Measurements from ENCODE around the gene TRAP1.
A peak's percentile ranks its signal among the peaks of the same experiment; 100 is the strongest.
"Not testable (repeated sequence)": the region's sequence is repeated elsewhere in the genome, so short reads cannot be mapped to it uniquely, and the experiment has no call there.

The TRAP1 gene

DNA sequence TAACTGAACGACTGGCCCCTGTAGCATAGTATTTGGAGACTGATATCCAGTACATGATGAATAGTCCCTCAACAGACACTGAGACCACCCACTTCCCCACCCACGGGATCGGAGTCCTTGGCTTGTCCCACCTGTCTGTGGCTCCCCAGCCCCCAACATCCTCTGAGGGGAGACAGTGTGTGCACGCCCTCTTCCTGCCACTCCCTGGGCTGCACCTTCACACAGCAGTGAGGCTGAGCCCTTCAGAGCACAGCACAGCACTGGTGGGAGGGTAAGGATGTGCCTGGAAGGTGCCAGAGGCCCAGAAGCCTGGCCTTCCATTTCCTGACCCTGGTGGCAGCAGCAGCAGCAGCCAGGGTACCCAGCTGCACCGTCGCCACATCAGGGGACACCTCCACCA lies 51.8 kb downstream of the TRAP1 start:
- Mint-ChIP-seq H3K27ac (peak overlapping the region; percentile 81), H3K4me1 (peaks cover 33% of the 10 kb centered on the region), H3K36me3 (peaks cover 49% of the 10 kb centered on the region), H3K27me3 (no peaks in the 10 kb centered on the region), H3K9me3 (no peaks in the 10 kb centered on the region), H3K4me3 (no peak overlapping the region)
- DNase-seq: peak; percentile 67
- CTCF ChIA-PET: no interaction called here

DNA sequence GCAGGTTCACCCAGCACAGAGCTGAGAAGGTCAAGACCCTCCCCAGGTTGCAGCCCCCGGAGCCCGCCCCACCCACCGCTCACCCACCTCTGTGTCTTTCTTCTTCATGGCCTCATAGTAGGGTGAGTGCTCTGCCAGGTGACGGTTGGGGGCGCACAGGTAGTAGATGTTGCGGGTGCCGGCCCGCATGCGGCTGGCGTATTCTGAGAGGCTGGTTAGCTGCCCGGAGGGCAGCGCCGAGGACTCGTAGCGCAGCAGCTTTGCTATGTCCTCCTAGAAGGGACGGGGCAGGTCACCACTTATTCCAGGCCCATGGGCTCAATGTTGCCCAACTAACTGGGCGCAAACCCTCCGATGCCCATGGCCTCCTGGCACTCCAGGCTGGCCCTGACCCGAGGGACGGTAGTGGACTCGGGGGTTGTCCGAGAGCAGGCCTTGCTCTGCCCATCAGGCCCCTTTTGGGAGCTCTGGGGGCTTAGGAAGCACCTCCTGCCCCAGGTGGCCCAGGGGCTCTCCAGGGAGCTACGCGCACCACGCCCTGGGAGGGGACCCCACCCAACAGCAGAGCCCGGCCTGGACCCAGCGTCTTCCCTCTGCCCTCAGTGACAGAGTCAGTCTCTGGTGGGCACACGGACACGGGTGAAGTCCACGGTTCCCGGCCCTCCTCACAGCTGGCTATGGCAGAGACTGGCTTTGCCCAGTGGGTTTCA lies 53.0 kb downstream of the TRAP1 start:
- H3K27ac Mint-ChIP-seq: peak overlapping the region; percentile 81
- H3K36me3 Mint-ChIP-seq: peaks cover 51% of the 10 kb centered on the region
- H3K4me1 Mint-ChIP-seq: peaks cover 38% of the 10 kb centered on the region
- H3K9me3 Mint-ChIP-seq: no peaks in the 10 kb centered on the region
- no peak for DNase-seq
- H3K27me3 Mint-ChIP-seq: no peaks in the 10 kb centered on the region
- H3K4me3 Mint-ChIP-seq: no peak overlapping the region
- CTCF ChIA-PET: interaction anchor here (0.7 to 0.9 kb wide), 2 partner anchors 8 to 11 kb away, joined by 3 to 4 read pairs; no protein-coding TSS in a partner anchor

DNA sequence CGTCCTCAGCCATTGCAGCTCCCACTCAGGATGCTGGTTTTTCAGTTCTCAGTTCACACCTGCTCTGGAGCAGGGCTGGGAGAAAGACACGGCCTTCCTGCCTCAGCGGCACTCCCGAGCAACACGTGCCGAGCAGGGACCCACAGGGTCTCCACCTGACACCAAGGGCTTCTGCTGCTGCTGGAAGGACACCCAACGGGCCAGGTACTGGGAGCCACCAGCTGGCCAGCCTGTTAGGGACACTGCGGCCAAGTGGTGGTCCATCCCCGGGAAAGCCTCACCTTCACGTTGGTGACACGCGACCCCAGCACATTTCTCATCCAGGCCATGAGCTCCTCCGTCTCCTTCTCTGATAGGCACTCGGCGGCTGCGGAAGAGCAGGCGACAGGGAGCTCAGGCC lies 54.7 kb downstream of the TRAP1 start:
- no peak for DNase-seq
- no peak overlapping the region for H3K27ac Mint-ChIP-seq
- peaks cover 50% of the 10 kb centered on the region for H3K36me3 Mint-ChIP-seq
- no peaks in the 10 kb centered on the region for H3K27me3 Mint-ChIP-seq
- H3K4me3 Mint-ChIP-seq: no peak overlapping the region
- CTCF ChIA-PET: interaction anchor here (0.8 to 1.7 kb wide), 3 partner anchors 9 to 36 kb away, joined by 3 to 6 read pairs (median 4); no protein-coding TSS in a partner anchor
- peaks cover 33% of the 10 kb centered on the region for H3K4me1 Mint-ChIP-seq
- H3K9me3 Mint-ChIP-seq: no peaks in the 10 kb centered on the region

DNA sequence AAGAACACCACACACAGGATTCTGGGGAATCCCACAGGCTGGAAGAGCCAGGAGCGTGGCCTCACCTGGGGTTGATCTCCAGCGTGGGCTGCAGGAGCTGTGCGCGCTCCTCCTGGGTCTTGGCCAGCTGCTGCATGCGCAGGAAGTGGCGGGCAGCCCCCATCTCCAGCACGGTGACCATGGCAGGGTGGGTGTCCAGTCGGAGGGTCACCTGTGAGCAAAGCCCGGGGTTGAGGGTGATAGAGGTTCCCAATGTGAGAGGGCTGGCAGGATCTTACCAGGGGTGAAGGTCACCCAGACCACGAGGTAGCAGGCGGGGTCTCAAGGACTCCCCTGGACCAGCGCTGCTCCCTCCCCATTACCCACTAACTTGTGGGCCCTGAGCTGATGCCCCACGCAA lies 55.4 kb downstream of the TRAP1 start:
- H3K4me1 Mint-ChIP-seq: peaks cover 33% of the 10 kb centered on the region
- no peaks in the 10 kb centered on the region for H3K9me3 Mint-ChIP-seq
- H3K36me3 Mint-ChIP-seq: peaks cover 54% of the 10 kb centered on the region
- H3K27ac Mint-ChIP-seq: no peak overlapping the region
- no peaks in the 10 kb centered on the region for H3K27me3 Mint-ChIP-seq
- no peak for DNase-seq
- CTCF ChIA-PET: interaction anchor here (1.3 to 1.7 kb wide), 2 partner anchors 22 to 36 kb away, joined by 4 to 6 read pairs; no protein-coding TSS in a partner anchor
- H3K4me3 Mint-ChIP-seq: no peak overlapping the region

DNA sequence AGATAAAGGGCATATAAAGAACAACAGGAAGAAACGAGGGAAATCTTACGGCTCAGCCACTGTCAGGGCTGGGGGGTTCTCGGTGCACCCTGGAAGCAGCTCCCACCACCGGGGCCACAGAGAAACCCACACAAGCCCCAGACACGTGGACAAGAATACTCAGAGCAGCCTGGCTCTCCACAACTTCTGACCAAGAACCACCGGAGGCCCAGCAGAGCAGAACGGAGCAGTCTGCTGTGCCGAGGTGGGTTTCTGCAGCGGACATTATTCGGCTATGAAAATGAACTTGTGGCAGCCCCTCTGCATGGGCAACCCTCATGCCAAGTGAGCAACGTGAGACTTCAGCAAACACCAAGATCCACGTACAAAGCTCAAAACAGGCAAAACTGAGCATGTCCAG lies 56.0 kb downstream of the TRAP1 start:
- CTCF ChIA-PET: interaction anchor here (1.3 kb wide), 1 partner anchor 35 kb away, joined by 6 read pairs; no protein-coding TSS in a partner anchor
- Mint-ChIP-seq H3K36me3 (peaks cover 55% of the 10 kb centered on the region), H3K27ac (no peak overlapping the region), H3K9me3 (no peaks in the 10 kb centered on the region), H3K4me3 (no peak overlapping the region), H3K4me1 (peaks cover 30% of the 10 kb centered on the region), H3K27me3 (no peaks in the 10 kb centered on the region)
- no peak for DNase-seq

DNA sequence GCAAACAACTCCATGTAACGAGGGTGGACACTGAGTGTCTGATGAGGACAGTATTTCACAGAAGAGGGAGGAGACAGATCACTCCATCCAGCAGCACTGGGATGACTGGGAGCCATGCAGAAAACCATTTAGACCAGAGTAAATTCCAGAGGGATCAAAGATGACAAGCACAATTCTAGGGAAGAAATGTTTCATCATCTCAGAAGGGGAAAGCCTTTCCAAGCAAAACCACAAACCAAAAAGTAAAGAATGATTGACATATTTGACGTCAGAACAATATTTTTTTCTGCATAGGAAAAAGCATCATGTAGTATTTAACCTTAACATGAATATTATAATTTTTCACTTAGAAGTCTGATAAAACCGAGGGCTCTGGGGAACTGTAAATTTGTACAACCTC lies 58.1 kb downstream of the TRAP1 start:
- CTCF ChIA-PET: interaction anchor here (1.1 kb wide), 1 partner anchor 594 kb away, joined by 3 read pairs; no protein-coding TSS in a partner anchor
- H3K27ac Mint-ChIP-seq: peak overlapping the region; percentile 3
- peaks cover 56% of the 10 kb centered on the region for H3K36me3 Mint-ChIP-seq
- DNase-seq: no peak
- H3K4me3 Mint-ChIP-seq: no peak overlapping the region
- no peaks in the 10 kb centered on the region for H3K9me3 Mint-ChIP-seq
- H3K27me3 Mint-ChIP-seq: no peaks in the 10 kb centered on the region
- H3K4me1 Mint-ChIP-seq: peaks cover 14% of the 10 kb centered on the region

DNA sequence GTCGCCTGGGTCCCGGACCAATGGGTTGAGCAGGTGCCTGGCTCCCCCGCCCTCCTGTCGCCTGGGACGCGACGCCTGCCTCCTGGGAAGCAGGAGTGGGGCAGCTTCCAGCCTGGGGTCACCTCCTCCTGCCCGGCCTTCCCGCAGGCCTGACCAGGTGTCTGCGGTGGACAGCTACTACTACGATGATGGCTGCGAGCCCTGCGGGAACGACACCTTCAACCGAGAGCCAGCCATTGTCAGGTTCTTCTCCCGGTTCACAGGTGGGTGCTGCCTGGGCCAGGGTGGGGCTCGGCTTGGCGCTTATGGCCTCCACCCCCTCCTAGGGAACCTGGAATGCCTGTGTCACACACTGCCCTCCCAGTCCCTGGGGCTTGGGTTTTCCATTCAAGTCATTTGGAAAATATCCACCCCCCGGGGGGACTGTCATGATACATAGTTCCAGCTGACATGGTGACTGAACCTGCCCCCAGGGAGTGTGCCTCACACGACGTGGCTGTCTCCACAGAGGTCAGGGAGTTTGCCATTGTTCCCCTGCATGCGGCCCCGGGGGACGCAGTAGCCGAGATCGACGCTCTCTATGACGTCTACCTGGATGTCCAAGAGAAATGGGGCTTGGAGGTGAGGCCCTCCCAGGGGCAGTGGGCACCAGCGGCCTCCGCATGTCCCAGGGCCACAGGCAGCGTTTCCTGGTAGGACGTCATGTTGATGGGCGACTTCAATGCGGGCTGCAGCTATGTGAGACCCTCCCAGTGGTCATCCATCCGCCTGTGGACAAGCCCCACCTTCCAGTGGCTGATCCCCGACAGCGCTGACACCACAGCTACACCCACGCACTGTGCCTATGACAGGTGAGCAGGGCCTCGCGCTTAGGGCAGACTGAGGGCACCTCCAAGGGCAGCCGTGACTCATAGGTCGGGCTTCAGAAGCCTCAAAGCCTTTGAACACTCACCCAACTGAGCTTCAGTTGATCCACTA lies 60.5 kb downstream of the TRAP1 start:
- Mint-ChIP-seq H3K9me3 (no peaks in the 10 kb centered on the region), H3K27me3 (no peaks in the 10 kb centered on the region), H3K4me1 (peaks cover 17% of the 10 kb centered on the region), H3K36me3 (peaks cover 53% of the 10 kb centered on the region), H3K27ac (no peak overlapping the region), H3K4me3 (no peak overlapping the region)
- CTCF ChIA-PET: interaction anchor here (1.1 kb wide), 1 partner anchor 8 kb away, joined by 3 read pairs; no protein-coding TSS in a partner anchor
- DNase-seq: no peak

DNA sequence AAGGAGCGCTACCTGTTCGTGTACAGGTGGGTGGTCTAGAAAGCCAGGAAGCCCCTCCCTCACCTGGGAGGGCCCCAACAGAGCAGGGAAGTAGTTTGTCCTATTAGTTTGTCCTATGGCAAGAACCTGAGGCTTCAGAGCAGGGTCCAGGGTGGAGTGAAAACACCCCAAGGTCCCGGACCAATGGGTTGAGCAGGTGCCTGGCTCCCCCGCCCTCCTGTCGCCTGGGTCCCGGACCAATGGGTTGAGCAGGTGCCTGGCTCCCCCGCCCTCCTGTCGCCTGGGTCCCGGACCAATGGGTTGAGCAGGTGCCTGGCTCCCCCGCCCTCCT lies 61.2 kb downstream of the TRAP1 start:
- H3K27me3 Mint-ChIP-seq, H3K27ac Mint-ChIP-seq, H3K9me3 Mint-ChIP-seq, DNase-seq, H3K4me3 Mint-ChIP-seq: not testable (repeated sequence)
- H3K36me3 Mint-ChIP-seq: peaks cover 52% of the 10 kb centered on the region
- H3K4me1 Mint-ChIP-seq: peaks cover 17% of the 10 kb centered on the region
- CTCF ChIA-PET: interaction anchor here (1.1 to 3.2 kb wide), 2 partner anchors 9 to 30 kb away, joined by 3 to 11 read pairs; no protein-coding TSS in a partner anchor

DNA sequence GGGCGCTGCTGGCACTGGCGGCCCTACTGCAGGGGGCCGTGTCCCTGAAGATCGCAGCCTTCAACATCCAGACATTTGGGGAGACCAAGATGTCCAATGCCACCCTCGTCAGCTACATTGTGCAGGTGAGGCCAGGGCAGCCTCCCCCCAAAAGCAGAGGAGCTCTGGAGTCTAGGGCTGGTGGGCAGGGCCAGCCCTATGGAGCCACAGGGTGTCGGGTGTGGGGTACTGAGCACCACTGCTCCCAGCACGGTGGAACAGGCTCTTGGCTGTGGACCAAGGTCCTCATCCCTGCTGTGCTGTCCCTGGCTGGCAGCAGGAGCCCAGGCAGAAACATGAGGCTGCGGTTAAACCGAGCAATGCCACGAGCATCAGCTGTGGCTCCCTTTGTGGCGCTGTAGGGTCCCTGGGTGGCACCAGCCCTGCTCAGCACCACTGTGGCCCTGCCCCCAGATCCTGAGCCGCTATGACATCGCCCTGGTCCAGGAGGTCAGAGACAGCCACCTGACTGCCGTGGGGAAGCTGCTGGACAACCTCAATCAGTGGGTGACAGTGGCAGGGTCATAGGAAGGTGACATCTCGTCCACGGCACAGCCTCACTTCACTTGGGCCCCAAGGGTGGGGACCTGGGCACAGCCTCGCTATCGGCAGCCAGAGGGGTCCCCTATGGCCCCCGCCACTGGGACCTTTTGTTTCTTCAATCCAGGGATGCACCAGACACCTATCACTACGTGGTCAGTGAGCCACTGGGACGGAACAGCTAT lies 61.7 kb downstream of the TRAP1 start:
- H3K27ac Mint-ChIP-seq: peak overlapping the region; percentile 19

DNA sequence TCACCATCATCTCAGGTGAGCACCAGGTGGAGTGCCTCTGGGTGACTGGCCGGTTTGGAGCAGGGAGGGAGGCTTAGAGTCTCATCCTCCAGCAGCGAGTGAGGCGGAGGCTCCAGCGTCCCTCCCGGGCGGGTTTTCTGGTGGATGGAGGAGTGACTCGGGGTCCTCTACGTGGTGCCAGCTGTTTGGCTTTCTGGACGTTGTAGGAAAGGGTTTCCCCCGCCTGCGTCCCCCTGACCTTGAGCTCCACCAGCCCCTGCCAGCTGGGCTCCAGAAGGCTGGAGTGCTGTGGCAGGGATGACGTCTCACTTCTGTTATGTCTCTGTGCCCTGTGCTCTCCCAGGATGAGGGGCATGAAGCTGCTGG lies 62.3 kb downstream of the TRAP1 start:
- no peak for DNase-seq
- peaks cover 49% of the 10 kb centered on the region for H3K36me3 Mint-ChIP-seq
- H3K9me3 Mint-ChIP-seq: no peaks in the 10 kb centered on the region
- peak overlapping the region; percentile 19 for H3K27ac Mint-ChIP-seq
- CTCF ChIA-PET: interaction anchor here (0.6 to 3.2 kb wide), 4 partner anchors 9 to 33 kb away, joined by 3 to 11 read pairs (median 6); no protein-coding TSS in a partner anchor
- peaks cover 17% of the 10 kb centered on the region for H3K4me1 Mint-ChIP-seq
- H3K27me3 Mint-ChIP-seq: no peaks in the 10 kb centered on the region
- H3K4me3 Mint-ChIP-seq: no peak overlapping the region

More for the DNA sequence above, 61.7 kb downstream of the TRAP1 start:
- Mint-ChIP-seq H3K4me1 (peaks cover 17% of the 10 kb centered on the region), H3K36me3 (peaks cover 51% of the 10 kb centered on the region), H3K4me3 (no peak overlapping the region), H3K9me3 (no peaks in the 10 kb centered on the region), H3K27me3 (no peaks in the 10 kb centered on the region)
- CTCF ChIA-PET: interaction anchor here (0.6 to 3.2 kb wide), 4 partner anchors 9 to 34 kb away, joined by 3 to 11 read pairs (median 6); no protein-coding TSS in a partner anchor
- DNase-seq: no peak

DNA sequence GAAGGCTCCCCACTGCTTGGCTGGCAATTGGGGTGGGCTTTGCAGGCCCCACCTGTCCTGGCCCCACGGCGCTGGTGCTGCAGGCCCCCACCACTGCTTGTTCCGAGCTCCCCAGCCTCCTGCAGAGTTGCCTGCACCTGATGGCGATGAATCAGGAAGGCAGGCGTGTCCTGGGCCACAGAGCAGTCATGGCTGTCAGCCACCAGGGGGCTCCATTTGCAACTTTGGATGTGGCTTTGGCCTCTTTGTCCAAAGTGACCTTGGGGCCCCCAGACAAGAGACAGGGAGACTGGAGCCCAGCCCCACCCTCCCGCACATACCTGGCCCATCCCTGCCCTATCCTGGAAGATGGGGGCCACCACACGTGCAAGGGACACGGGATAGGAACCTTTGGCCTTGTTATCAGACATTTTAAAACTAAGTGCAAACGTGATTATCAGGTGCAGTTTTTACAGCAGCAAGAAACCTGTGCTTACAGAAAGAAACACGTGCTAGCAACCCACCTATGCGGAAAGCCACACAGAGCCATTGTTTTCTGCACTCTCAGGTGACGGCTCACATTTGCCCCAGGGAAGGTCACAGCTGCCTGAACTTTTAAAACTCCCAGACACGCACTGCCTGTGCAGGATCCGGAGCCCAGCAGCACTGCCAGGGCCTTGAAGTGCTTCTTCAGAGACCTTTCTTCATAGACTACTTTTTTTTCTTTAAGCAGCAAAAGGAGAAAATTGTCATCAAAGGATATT lies 62.9 kb downstream of the TRAP1 start, which contains the start of gene DNASE1:
Gene DNASE1, plus strand, starts transcription at position 443 of the 743 bp plus-strand sequence. CDS start 683 bp downstream, outside the sequence.
- CTCF ChIA-PET: interaction anchor here (0.7 to 3.2 kb wide), 10 partner anchors 8 to 127 kb away, joined by 3 to 11 read pairs (median 4); no protein-coding TSS in a partner anchor
- H3K9me3 Mint-ChIP-seq: no peaks in the 10 kb centered on the region
- no peaks in the 10 kb centered on the region for H3K27me3 Mint-ChIP-seq
- H3K4me1 Mint-ChIP-seq: peaks cover 13% of the 10 kb centered on the region
- DNase-seq: peak; percentile 70
- H3K4me3 Mint-ChIP-seq: no peak within 1 kb of the TSS
- peaks cover 43% of the 10 kb centered on the region for H3K36me3 Mint-ChIP-seq
- H3K27ac Mint-ChIP-seq: peak within 1 kb of the TSS; percentile 19

DNA sequence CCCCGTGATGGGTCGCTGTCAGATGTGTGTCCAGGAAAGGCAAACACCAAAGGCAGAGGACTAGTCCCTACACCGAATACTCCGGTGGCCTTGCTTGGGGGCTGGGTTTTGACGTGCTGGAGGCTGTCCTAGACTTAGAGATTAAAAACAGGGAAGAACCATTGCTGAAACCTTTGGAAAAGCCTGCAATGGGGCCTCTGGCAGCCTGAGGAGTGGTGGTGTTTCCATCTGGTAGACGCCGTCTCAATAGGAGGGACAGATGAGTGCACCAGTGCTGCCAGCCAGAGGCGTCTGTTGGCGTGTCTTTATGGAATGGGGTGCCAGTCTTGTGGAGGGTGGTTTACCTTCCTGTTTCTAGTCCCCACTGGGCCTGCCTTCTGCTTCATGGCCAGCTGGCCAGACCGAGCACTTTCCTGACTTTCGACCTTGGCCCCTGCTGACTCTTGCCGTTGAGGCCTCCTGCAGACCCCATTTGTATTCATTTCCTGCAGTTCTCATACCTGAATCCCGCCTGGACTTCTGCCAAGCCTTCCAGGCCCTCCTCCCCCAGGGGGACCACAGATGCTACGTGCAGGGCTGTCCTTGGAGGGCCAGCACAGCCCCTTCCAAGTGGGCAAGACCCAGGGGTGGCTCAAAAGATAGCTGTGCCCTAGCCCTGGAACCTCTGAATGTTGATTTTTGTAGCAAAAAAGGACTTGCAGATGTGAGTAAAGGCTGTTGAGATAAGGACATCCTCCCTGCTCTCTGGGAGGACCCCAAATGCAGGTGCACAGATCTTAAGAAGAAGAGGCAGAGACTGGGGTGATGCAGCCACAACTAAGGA lies 64.7 kb downstream of the TRAP1 start:
- Mint-ChIP-seq H3K27ac (no peak overlapping the region), H3K36me3 (peaks cover 36% of the 10 kb centered on the region), H3K9me3 (no peaks in the 10 kb centered on the region), H3K27me3 (no peaks in the 10 kb centered on the region), H3K4me1 (peaks cover 7% of the 10 kb centered on the region), H3K4me3 (no peak overlapping the region)
- CTCF ChIA-PET: interaction anchor here (1.4 to 3.2 kb wide), 2 partner anchors 26 kb away, joined by 3 to 11 read pairs; no protein-coding TSS in a partner anchor
- peak; percentile 16 for DNase-seq

All from activated naive CD4-positive, alpha-beta T cell treated with anti-CD3 and anti-CD28 coated beads, Interleukin-2, amount 10 ng/mL, durations not matched to agents 7 days and 5 days (primary cell).